H9 (cell line): ENCODE results near the gene GRIA1. TPM values are rescaled to one million over a fixed set of nuclear protein-coding genes. Genes with fewer than 3 reads are reported as not detected.

Experiments used
- DNase-seq: peaks from one replicate; pipeline ENCODE4 v3.0.0-alpha.2; 2017
- H2AFZ ChIP-seq: one replicate; pipeline ENCODE4 v1.6.1; 2013; ENCODE audit warnings: mild to moderate bottlenecking, low read length, control low read depth, moderate library complexity
- H2AK5ac ChIP-seq: 2 replicates; pipeline ENCODE4 v1.6.1; 2013; ENCODE audit warnings: low read length, control low read depth, mixed read lengths; ENCODE audit not compliant: insufficient read length
- H2BK120ac ChIP-seq: one replicate; pipeline ENCODE4 v1.6.1; 2013; ENCODE audit warnings: low read depth, mild to moderate bottlenecking, low read length, control low read depth, inconsistent platforms; ENCODE audit not compliant: poor library complexity, severe bottlenecking
- H2BK12ac ChIP-seq: 2 replicates; pipeline ENCODE4 v1.6.1; 2013; ENCODE audit warnings: low read length, control low read depth, mixed read lengths, low read depth; ENCODE audit not compliant: insufficient read length
- H2BK15ac ChIP-seq: 2 replicates; pipeline ENCODE4 v1.6.1; 2013; ENCODE audit warnings: low read depth, low read length, control low read depth
- H2BK20ac ChIP-seq: one replicate; pipeline ENCODE4 v1.6.1; 2013; ENCODE audit warnings: low read depth, mild to moderate bottlenecking, low read length, control low read depth, inconsistent platforms; ENCODE audit not compliant: poor library complexity, severe bottlenecking
- H2BK5ac ChIP-seq: 2 replicates; pipeline ENCODE4 v1.6.1; 2013; ENCODE audit warnings: low read length, control low read depth, mixed read lengths; ENCODE audit not compliant: insufficient read length
- H3K14ac ChIP-seq: 2 replicates; pipeline ENCODE4 v1.6.1; 2013; ENCODE audit warnings: low read length, control low read depth; ENCODE audit not compliant: insufficient read depth
- H3K18ac ChIP-seq: 2 replicates; pipeline ENCODE4 v1.6.1; 2013; ENCODE audit warnings: low read depth, mild to moderate bottlenecking, mixed read lengths, low read length, control low read depth; ENCODE audit not compliant: insufficient read length
- H3K23ac ChIP-seq: 2 replicates; pipeline ENCODE4 v1.6.1; 2013; ENCODE audit warnings: low read length, control low read depth, mixed read lengths, low read depth; ENCODE audit not compliant: insufficient read length
- H3K23me2 ChIP-seq: 2 replicates; pipeline ENCODE4 v1.6.1; 2013; ENCODE audit warnings: low read depth, mild to moderate bottlenecking, mixed read lengths, low read length, control low read depth; ENCODE audit not compliant: insufficient read length, poor library complexity, severe bottlenecking
- H3K27ac ChIP-seq: 2 replicates; pipeline ENCODE4 v1.5.1; 2013; ENCODE audit warnings: low read length, control low read depth, mixed read lengths, low read depth; ENCODE audit not compliant: insufficient read length
- H3K27me3 ChIP-seq: 2 replicates; pipeline ENCODE4 v1.6.1; 2013; ENCODE audit warnings: low read length, control low read depth, inconsistent platforms; ENCODE audit not compliant: insufficient read depth
- H3K4ac ChIP-seq: 2 replicates; pipeline ENCODE4 v1.6.1; 2013; ENCODE audit warnings: low read depth, mild to moderate bottlenecking, control low read depth, inconsistent platforms, low read length, moderate library complexity
- H3K4me1 ChIP-seq: 2 replicates; pipeline ENCODE4 v1.6.1; 2013; ENCODE audit warnings: low read length, control low read depth, inconsistent platforms; ENCODE audit not compliant: insufficient read depth
- H3K4me2 ChIP-seq: 2 replicates; pipeline ENCODE4 v1.6.1; 2013; ENCODE audit warnings: low read length, control low read depth, mixed read lengths; ENCODE audit not compliant: insufficient read length, insufficient read depth
- H3K56ac ChIP-seq: 2 replicates; pipeline ENCODE4 v1.6.1; 2013; ENCODE audit warnings: low read depth, mild to moderate bottlenecking, mixed read lengths, low read length, control low read depth; ENCODE audit not compliant: insufficient read length
- H3K79me1 ChIP-seq: 2 replicates; pipeline ENCODE4 v1.6.1; 2013; ENCODE audit warnings: low read depth, mild to moderate bottlenecking, moderate library complexity, low read length, control low read depth, inconsistent platforms; ENCODE audit not compliant: insufficient read depth, poor library complexity, severe bottlenecking
- H3K79me2 ChIP-seq: 2 replicates; pipeline ENCODE4 v1.6.1; 2013; ENCODE audit warnings: low read length, control low read depth, inconsistent platforms; ENCODE audit not compliant: insufficient read depth
- H3K9ac ChIP-seq: 2 replicates; pipeline ENCODE4 v1.6.1; 2013; ENCODE audit warnings: low read length, control low read depth, mixed read lengths; ENCODE audit not compliant: insufficient read length; ENCODE audit errors: extremely low read depth
- H3K9me3 ChIP-seq: one replicate; pipeline ENCODE4 v1.6.1; 2013; ENCODE audit warnings: low read depth, low read length, inconsistent platforms; ENCODE audit not compliant: control insufficient read depth
- H3T11ph ChIP-seq: one replicate; pipeline ENCODE4 v1.6.1; 2013; ENCODE audit warnings: mild to moderate bottlenecking, low read length, control low read depth, inconsistent platforms
- H4K20me1 ChIP-seq: one replicate; pipeline ENCODE4 v1.6.1; 2013; ENCODE audit not compliant: control insufficient read depth, insufficient read length, insufficient read depth
- H4K5ac ChIP-seq: 2 replicates; pipeline ENCODE4 v1.6.1; 2013; ENCODE audit warnings: low read depth, mild to moderate bottlenecking, mixed read lengths, low read length, control low read depth; ENCODE audit not compliant: insufficient read length
- H4K8ac ChIP-seq: replicated peaks from 2 replicates; pipeline ENCODE4 v1.6.1; 2013; ENCODE audit warnings: low read length, control low read depth, mixed read lengths, low read depth; ENCODE audit not compliant: insufficient read length
- H4K91ac ChIP-seq: 2 replicates; pipeline ENCODE4 v1.6.1; 2013; ENCODE audit warnings: low read depth, mild to moderate bottlenecking, moderate library complexity, mixed read lengths, low read length, control low read depth; ENCODE audit not compliant: insufficient read length
- H3K27ac Mint-ChIP-seq, 3 experiments: 2 replicates in 2 of 3; 3 replicates in 1 of 3; pipeline ENCODE4 v1.8.0; 2020 to 2021; ENCODE audit warnings: mixed read lengths in 3 of 3, mild to moderate bottlenecking in 1 of 3, moderate library complexity in 1 of 3
- H3K27me3 Mint-ChIP-seq: 2 replicates; pipeline ENCODE4 v1.8.0; 2021; ENCODE audit warnings: low read depth, mild to moderate bottlenecking, moderate library complexity, mixed read lengths
- H3K36me3 Mint-ChIP-seq, 3 experiments: 2 replicates in 2 of 3; 3 replicates in 1 of 3; pipeline ENCODE4 v1.8.0; 2020 to 2021; ENCODE audit warnings: low read depth in 3 of 3, mixed read lengths in 3 of 3; ENCODE audit not compliant: insufficient read depth in 1 of 3
- H3K4me1 Mint-ChIP-seq, 2 experiments: 2 replicates each; pipeline ENCODE4 v1.8.0; 2020; ENCODE audit warnings: mixed read lengths in 2 of 2
- H3K4me3 Mint-ChIP-seq, 2 experiments: 2 replicates in 1 of 2; 3 replicates in 1 of 2; pipeline ENCODE4 v1.8.0; 2020 to 2021; ENCODE audit warnings: mild to moderate bottlenecking in 2 of 2, mixed read lengths in 2 of 2, moderate library complexity in 1 of 2
- H3K9me3 Mint-ChIP-seq, 2 experiments: 2 replicates in 1 of 2; 3 replicates in 1 of 2; pipeline ENCODE4 v1.8.0; 2020; ENCODE audit warnings: mild to moderate bottlenecking in 2 of 2, mixed read lengths in 2 of 2, moderate library complexity in 1 of 2
- CTCF ChIP-seq: fragments of 200-600 bp; sonication (generic); conservative IDR thresholded peaks from 3 replicates; pipeline ENCODE4 v1.8.0; 2021; ENCODE audit warnings: antibody characterized with exemption, mild to moderate bottlenecking
- WGBS: extraction: QIAGEN DNeasy Blood & Tissue Kit; methylation state at CpG from one replicate; pipeline ENCODE4 v1.1.7; 2013; ENCODE audit warnings: missing lambda C conversion rate, low lambda C conversion rate, mixed read lengths; ENCODE audit not compliant: insufficient read length; ENCODE audit errors: extremely low coverage; 5-methylcytosine and 5-hydroxymethylcytosine counted together
- total RNA-seq: library from RNA; stranded (reverse); gene quantifications from 2 replicates; pipeline ENCODE4 v1.2.1, GENCODE V29; 2021

GRIA1 gene
- total RNA-seq, 1 experiment from 2014 or later, result 0.52 TPM

- DNase-seq, result no peak
- Mint-ChIP-seq H3K9me3 (no peaks in the 10 kb centered on the region), H3K4me3 (no peak overlapping the region), H3K36me3 (no peaks in the 10 kb centered on the region; a peak in 2 of 7 replicates), H3K27me3 (no peaks in the 10 kb centered on the region), H3K27ac (no peak overlapping the region), H3K4me1 (no peaks in the 10 kb centered on the region)
- no peaks in the 10 kb centered on the region for H3K79me2 ChIP-seq
- H3K4me1 ChIP-seq, result no peaks in the 10 kb centered on the region
- no peak overlapping the region for H3K18ac ChIP-seq
- H3K79me1 ChIP-seq, result no peaks in the 10 kb centered on the region
- no peak overlapping the region for H2AK5ac ChIP-seq
- H3K23ac ChIP-seq, result no peak overlapping the region
- H4K20me1 ChIP-seq, result no peaks in the 10 kb centered on the region
- H3K4ac ChIP-seq, result no peak overlapping the region
- no peak overlapping the region for H2BK20ac ChIP-seq
- no peak overlapping the region for H4K5ac ChIP-seq
- no peak overlapping the region for H3K27ac ChIP-seq
- no peak overlapping the region for H4K91ac ChIP-seq
- no peak overlapping the region for H2BK15ac ChIP-seq
- no peaks in the 10 kb centered on the region for H3K27me3 ChIP-seq
- H3K9ac ChIP-seq, result no peak overlapping the region
- H3K4me2 ChIP-seq, result no peak overlapping the region
- no peak overlapping the region for H4K8ac ChIP-seq
- no peak overlapping the region for H2BK5ac ChIP-seq
- no peaks in the 10 kb centered on the region for H3K23me2 ChIP-seq
- H3K9me3 ChIP-seq, result no peaks in the 10 kb centered on the region
- H2BK12ac ChIP-seq, result no peak overlapping the region
- no peak overlapping the region for H3K14ac ChIP-seq
- H2AFZ ChIP-seq, result no peak overlapping the region
- no peak overlapping the region for H2BK120ac ChIP-seq
- H3K56ac ChIP-seq, result no peak overlapping the region
- no peak overlapping the region for H3T11ph ChIP-seq
- TF ChIP-seq CTCF, result no peak
- no CpG with 5 or more reads among the region's 3 CpGs for WGBS
These were observed 68.5 kb downstream of the GRIA1 start for GRCh38 chr5:153558957-153559356.
